Omental fat pad (tissue), 4 donors: ENCODE measurements around the gene LYSMD1. TPM values are rescaled to one million over a fixed set of nuclear protein-coding genes. Genes with fewer than 3 reads are reported as not detected.
A peak's percentile ranks its signal among the peaks of the same experiment; 100 is the strongest.

Experiments
- ATAC-seq: fragments of 150-250 bp; one replicate; pipeline ENCODE4 v1.9.1; 2016; ENCODE audit warnings: mild to moderate bottlenecking, moderate library complexity; ENCODE audit not compliant: low FRiP score
- DNase-seq: peaks from one replicate; pipeline ENCODE4 v3.0.0-alpha.2; 2019; ENCODE audit warnings: low spot score
- CTCF ChIP-seq, 3 donors: fragments of 450-650 bp; IDR thresholded peaks; one replicate each; pipeline ENCODE4 v1.5.1; 2016 to 2017; ENCODE audit warnings: antibody characterized with exemption in 3 of 3, mild to moderate bottlenecking in 3 of 3, moderate library complexity in 2 of 3
- total RNA-seq, 4 donors: library from RNA; depleted of rRNA; stranded (reverse); fragments of >200 nt; gene quantifications; one replicate each; pipeline ENCODE4 v1.1.0, GENCODE V29; 2016

Gene LYSMD1
- total RNA-seq, 4 donors from 2014 or later: 4.1 to 11.0 (median 9.8) TPM

GRCh38 chr1:151198254-151199127 lies 32.8 kb upstream of the LYSMD1 start, which contains the start of gene PIP5K1A:
Gene PIP5K1A (plus strand): TSS chr1:151198552. CDS start chr1:151198997, 445 bp downstream.
- DNase-seq (peak; percentile 98), ATAC-seq (peak; percentile 74)
- no peak for TF ChIP-seq CTCF (IDR thresholded peaks at IDR 0.05)

GRCh38 chr1:151197863-151198253 lies 32.2 kb upstream of the LYSMD1 start:
- ATAC-seq (no peak), DNase-seq (no peak)
- TF ChIP-seq CTCF (IDR thresholded peaks at IDR 0.05): no peak

GRCh38 chr1:151196292-151196800 lies 30.6 kb upstream of the LYSMD1 start:
- ATAC-seq (peak; percentile 21), DNase-seq (no peak)
- no peak for TF ChIP-seq CTCF (IDR thresholded peaks at IDR 0.05)

GRCh38 chr1:151194894-151195594 lies 29.3 kb upstream of the LYSMD1 start:
- DNase-seq (peak; percentile 88), ATAC-seq (peak; percentile 65)

- no peak for ATAC-seq
- TF ChIP-seq CTCF (IDR thresholded peaks at IDR 0.05): no peak
Measured at GRCh38 chr1:151193856-151194255, 28.2 kb upstream of the LYSMD1 start.

GRCh38 chr1:151193304-151193703 lies 27.6 kb upstream of the LYSMD1 start:
- DNase-seq: no peak
- no peak for ATAC-seq
- TF ChIP-seq CTCF (IDR thresholded peaks at IDR 0.05): no peak

More at GRCh38 chr1:151193856-151194255, 28.2 kb upstream of the LYSMD1 start:
- DNase-seq: no peak

GRCh38 chr1:151192047-151192446 lies 26.3 kb upstream of the LYSMD1 start:
- DNase-seq (no peak), ATAC-seq (no peak)
- TF ChIP-seq CTCF (IDR thresholded peaks at IDR 0.05): no peak
